Fibroblast of skin of left biceps (primary cell): ENCODE data around the gene SLC39A13.
A peak's percentile ranks its signal among the peaks of the same experiment; 100 is the strongest.

ENCODE experiments used
- DNase-seq, 2 experiments: peaks; one replicate each; pipeline ENCODE4 v3.0.0-alpha.2; 2013; ENCODE audit warnings: low read depth in 2 of 2

Gene SLC39A13

DNA sequence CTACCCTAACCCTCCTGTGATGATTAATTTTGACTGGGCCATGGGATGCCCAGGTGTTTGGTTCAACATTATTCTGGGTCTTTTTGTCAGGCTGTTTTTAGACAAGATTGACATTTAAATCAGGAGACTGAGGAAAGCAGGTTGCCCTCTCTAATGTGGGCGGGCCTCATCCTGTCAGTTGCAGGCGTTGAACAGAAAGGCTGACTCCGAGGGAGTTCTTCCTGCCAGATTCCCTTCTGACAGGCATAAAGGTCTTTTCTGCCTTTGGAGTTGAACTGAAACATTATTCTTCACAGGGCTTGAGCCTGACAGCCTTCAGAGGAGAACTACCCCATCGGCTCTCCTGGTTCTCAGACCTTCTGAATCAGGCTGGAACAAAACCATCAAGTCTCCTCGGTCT is 22.1 kb downstream of the SLC39A13 start:
- no peak for DNase-seq

DNA sequence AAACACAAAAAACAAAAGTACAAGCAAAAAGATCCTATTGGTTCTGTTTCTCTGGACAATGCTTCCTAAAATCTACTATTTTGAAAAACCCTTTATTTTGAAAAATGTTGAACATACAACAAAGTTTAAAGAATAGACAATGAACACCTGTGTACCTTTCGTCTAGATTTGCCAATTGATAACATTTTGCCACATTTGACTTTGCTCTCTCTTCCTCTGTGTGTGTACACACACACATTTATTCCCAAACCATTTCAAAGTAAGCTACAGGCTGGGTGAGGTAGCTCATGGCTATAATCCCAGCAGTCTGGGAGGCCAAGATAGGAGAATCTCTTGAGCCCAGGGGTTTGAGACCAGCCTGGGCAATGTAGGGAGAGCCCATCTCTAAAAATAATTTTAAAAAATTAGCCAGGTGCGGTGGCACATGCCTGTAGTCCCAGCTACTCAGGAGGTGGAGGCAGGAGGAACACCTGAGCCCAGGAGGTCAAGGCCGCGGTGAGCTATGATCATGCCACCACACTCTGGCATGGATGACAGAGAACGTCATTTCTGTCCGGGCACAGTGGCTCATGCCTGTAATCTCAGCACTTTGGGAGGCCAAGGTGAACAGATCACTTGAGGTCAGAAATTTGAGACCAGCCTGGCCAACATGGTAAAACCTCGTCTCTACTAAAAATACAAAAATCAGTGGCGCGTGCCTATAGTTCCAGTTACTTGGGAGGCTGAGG is 23.1 kb downstream of the SLC39A13 start:
- DNase-seq, result no peak

- DNase-seq, result no peak
Measured at GRCh38 chr11:47433157-47433556, 24.8 kb downstream of the SLC39A13 start.

- peak in 1 of 2 experiments; percentile 3 for DNase-seq
Measured at GRCh38 chr11:47434011-47434786, 25.8 kb downstream of the SLC39A13 start.

GRCh38 chr11:47435687-47436086 is 27.3 kb downstream of the SLC39A13 start:
- no peak for DNase-seq

- DNase-seq, result no peak
Measured at GRCh38 chr11:47436726-47437125, 28.3 kb downstream of the SLC39A13 start.

GRCh38 chr11:47437218-47437745 is 28.9 kb downstream of the SLC39A13 start:
- no peak for DNase-seq

DNA sequence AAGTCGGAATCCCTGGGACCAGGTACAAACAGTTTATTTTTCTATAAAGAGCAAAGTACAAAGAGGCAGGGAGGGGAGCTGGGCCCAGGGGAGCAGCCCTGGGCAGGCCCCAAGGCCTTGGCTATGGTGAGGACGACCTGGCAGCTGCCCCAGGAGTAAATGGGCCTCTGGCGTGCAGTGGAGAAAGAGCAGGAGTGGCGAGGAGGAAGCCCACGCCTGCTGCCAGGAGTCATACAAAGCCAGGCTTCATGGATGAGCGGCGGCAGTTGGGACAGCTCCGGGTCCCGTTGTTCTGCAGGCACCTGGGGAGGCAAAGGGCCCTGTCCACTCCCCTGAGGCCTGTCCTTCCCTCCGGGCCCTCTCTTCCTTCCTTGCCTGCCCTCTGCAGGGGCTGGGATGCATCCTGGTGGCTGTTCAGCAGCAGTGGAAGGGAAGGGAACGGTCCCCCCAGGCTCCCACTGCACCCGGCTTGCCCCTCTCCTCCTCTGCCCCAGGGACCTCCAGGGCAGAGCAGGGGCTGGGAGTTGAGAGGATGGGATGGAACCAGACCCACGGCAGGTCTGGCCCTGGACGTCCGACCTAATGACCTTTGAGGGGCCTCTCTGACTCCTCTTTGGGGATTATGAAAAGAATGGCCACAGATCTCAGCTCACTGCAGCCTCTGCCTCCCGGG is 29.5 kb downstream of the SLC39A13 start:
- no peak for DNase-seq

- DNase-seq, result no peak
Measured at GRCh38 chr11:47438721-47439120, 30.3 kb downstream of the SLC39A13 start.

DNA sequence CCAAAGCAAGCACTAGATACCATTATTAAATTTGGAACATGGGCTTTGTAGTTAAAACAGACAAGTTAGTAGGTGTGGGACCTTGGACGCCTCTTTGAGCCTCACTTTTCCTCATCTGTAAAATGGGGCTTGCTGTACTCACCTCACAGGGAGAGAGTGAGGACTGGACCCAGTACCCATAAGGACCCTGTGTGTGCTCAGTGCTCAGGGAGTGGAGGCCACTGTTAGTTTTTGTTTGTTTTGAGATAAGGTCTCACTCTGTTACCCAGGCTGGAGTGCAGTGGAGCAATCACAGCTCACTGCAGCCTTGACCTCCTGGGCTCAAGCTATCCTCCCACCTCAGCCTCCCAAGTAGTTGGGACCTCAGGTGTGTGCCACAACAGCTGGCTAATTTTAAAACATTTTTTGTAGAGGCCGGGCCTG is 31.7 kb downstream of the SLC39A13 start:
- DNase-seq, result no peak

- no peak for DNase-seq
Measured at GRCh38 chr11:47441421-47441820, 33.0 kb downstream of the SLC39A13 start.

- no peak for DNase-seq
Measured at GRCh38 chr11:47442514-47442913, 34.1 kb downstream of the SLC39A13 start.

DNA sequence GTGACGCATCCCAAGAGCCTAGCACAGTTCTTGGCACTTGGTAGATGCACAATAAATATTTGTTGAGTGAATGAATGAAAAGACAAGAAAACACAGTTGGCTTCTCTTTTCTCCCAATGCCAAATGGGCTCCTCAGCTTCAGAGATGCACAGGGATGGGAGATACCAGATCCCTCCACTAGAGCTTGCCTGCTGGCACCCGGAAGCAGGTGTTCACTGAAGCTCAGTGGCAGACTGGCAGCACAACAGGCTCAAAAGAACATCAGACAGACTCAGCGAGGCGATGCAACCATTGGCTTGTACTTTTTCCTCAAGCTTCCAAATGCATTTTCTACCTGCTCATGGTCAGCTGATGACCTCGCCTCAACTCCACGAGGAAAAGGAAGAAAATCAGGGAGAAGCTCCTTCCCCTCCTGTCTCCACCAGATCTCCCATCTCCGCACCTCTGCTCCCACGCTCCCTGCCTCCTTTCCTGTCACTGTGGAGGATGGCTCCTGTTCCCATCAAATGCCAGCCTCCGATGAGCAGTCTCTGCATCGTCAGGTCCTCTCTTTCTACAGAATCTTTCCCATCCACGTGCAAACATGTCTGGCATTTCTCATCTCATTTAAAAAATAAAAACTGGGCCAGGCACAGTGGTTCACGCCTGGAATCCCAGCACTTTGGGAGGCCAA is 34.8 kb downstream of the SLC39A13 start:
- no peak for DNase-seq

DNA sequence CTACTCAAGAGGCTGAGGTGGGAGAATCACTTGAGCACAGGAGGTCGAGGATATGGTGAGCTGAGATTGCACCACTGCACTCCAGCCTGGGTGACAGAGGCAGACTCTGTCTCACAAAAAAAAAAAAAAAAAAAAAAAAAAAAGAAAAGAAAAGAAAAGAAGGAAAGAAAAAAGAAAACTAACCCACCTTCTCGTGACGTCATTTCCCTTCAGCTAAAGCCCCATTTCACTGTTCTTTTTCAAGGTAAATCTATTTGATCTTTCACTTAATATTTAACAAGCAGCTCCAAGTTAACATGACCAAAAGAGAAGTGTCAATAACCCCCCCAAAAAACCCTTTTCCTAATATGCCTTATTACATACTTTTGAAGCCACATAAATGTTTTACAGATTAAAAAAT is 35.4 kb downstream of the SLC39A13 start:
- no peak for DNase-seq

DNA sequence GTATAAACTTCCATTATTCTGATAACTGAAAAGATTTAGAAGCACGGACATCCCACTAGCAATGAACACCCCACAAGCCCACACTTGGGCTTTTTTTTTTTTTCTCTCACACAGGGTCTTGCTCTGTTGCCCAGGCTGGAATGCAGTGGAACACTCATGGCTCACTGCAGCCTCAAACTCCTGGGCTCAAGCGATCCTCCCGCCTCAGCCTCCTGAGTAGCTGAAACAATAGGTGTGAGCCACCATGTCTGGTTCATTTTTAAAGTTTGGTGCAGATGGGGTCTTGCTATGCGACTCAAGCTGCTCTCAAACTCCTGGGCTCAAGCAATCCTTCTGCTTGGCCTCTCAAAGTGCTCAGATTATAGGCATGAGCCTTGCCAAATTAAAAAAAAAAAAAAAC is 37.5 kb downstream of the SLC39A13 start:
- no peak for DNase-seq

GRCh38 chr11:47446833-47447232 is 38.4 kb downstream of the SLC39A13 start:
- DNase-seq, result no peak

- DNase-seq, result no peak
Measured at GRCh38 chr11:47447906-47448305, 39.5 kb downstream of the SLC39A13 start.

DNA sequence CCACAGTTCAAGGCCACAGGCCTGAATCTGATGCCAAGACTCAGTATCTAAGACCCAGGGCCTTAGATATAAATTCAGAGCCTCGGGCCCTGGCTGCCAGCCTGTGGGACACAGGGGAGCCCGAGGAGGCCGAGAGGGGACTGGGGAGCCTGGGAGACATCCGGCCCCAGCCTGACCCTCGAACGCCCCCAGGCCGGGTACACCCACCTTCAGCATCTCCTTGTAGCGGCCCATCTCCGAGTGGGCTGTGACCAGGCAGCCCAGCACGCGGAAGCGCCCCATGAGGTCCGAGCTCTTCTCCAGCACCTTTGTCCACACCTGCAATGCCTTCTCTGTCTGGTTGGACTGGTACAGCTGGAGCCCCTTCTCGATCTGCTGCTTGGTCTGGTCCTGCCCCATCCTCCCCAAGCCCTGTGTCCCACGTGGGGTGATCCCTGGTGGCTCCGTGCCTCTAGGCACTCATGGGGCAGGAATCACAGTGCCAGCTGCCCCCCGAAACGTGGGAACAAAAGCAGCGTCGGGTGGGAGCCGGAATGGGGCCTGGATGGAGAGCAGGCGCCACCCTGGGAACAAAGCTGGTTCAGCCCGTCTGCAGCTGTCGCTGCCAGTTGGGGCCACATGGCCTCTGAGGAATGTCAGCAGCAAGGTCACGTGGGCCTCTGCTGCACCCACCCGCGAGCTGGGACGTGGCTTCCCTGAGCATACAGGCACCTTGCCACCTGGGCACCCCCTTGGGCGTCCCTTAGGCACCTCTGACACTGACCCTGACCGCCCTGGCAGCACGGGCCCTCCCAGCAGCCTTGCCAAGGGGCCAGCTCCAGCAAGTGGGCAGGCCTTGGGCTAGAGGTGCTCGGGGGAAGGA is 40.4 kb downstream of the SLC39A13 start, which contains the start of gene RAPSN:
Gene RAPSN, minus strand, starts transcription at position 571 of the 862 bp plus-strand sequence. Its CDS starts 172 bp downstream, at position 399.
- no peak for DNase-seq

DNA sequence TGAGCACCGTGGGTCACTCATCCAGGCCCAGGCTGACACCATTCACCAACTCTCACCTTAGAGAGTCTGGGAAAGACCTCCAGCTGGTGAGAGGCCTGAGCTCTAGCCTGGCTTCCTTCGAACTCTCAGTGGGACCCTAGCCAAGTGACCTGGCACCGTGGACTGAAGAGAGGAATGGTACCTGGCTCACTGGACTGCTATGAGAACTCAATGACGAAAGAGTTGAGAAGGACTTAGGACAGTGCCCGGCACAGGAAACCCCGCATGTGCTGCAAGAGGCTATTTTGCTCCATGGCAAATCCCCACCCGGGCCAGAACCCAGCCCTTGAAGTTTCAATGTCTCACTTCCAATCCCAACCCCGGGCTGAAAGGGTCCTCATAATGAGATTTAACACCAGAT is 41.2 kb downstream of the SLC39A13 start:
- DNase-seq, result no peak

DNA sequence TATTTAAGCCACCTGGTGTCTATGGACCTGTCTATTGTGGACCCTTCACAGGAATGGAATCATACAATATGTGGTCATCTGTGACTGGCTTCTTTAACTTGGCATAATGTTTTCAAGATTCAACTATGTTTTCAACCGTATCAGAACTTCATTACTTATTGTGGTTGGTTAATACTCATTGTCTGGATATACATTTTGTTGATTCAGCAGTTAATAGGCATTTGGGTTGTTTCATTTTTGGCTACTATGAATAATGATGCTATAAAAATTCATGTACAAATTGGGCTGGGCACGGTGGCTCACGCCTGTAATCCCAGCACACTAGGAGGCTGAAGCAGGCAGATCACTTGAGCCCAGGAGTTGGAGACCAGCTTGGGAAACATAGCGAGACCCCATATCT is 43.0 kb downstream of the SLC39A13 start:
- DNase-seq, result no peak

DNA sequence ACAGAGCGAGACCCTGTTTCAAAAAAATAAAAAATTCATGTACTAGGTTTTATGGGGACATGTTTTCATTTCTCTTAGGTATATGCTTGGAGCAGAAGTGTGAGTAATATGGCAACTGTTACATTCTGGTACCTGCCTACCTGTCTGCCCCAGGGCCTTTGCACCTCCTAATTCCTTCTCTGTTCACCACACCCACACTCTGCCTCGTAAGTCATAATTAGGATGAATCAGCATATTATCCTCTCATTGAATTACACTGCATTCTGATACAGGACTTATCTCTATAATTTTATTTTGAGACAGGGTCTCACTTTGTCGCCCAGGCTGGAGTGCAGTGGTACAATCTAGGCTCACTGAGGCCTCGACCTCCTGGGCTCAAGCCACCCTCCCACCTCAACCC is 43.6 kb downstream of the SLC39A13 start:
- no peak for DNase-seq
